LNCaP clone FGC (cell line): ENCODE results near the gene ESPNL.

Experiments
- DNase-seq: peaks from one replicate; pipeline ENCODE4 v3.0.0-alpha.2; 2011; ENCODE audit warnings: low read depth
- H3K4me3 ChIP-seq: 2 replicates; pipeline ENCODE4 v1.5.1; 2011; ENCODE audit warnings: mild to moderate bottlenecking, low read depth, low read length, control low read depth
- TF ChIP-seq, protein P1 (sequence below): IDR thresholded peaks from 2 replicates; pipeline ENCODE4 v1.5.1; 2012; ENCODE audit warnings: mild to moderate bottlenecking; ENCODE audit not compliant: control insufficient read depth, insufficient read depth; ENCODE audit errors: extremely low read depth

Gene ESPNL

DNA sequence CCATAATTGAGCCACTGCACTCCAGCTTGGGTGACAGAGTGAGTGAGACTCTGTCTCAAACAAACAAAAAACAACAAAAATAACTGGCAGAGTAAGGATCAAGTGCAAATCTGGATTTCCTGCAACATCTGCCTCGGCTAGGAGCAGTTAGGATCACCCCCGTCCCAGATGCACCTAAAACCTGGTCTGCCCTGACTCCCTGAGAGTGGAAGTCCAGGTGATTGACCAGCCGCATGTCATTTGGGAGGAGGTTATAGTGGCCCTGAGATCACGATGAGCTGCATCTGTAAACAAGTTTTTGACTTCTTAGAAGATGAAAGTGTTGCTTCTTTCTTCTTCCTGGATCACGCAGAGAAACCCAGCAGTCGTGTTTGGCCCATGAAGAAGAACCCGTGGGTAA, 5.0 kb upstream of the ESPNL start:
- TF ChIP-seq, protein P1, sequence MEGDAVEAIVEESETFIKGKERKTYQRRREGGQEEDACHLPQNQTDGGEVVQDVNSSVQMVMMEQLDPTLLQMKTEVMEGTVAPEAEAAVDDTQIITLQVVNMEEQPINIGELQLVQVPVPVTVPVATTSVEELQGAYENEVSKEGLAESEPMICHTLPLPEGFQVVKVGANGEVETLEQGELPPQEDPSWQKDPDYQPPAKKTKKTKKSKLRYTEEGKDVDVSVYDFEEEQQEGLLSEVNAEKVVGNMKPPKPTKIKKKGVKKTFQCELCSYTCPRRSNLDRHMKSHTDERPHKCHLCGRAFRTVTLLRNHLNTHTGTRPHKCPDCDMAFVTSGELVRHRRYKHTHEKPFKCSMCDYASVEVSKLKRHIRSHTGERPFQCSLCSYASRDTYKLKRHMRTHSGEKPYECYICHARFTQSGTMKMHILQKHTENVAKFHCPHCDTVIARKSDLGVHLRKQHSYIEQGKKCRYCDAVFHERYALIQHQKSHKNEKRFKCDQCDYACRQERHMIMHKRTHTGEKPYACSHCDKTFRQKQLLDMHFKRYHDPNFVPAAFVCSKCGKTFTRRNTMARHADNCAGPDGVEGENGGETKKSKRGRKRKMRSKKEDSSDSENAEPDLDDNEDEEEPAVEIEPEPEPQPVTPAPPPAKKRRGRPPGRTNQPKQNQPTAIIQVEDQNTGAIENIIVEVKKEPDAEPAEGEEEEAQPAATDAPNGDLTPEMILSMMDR = no peak
- DNase-seq = no peak
- no peak overlapping the region for H3K4me3 ChIP-seq

DNA sequence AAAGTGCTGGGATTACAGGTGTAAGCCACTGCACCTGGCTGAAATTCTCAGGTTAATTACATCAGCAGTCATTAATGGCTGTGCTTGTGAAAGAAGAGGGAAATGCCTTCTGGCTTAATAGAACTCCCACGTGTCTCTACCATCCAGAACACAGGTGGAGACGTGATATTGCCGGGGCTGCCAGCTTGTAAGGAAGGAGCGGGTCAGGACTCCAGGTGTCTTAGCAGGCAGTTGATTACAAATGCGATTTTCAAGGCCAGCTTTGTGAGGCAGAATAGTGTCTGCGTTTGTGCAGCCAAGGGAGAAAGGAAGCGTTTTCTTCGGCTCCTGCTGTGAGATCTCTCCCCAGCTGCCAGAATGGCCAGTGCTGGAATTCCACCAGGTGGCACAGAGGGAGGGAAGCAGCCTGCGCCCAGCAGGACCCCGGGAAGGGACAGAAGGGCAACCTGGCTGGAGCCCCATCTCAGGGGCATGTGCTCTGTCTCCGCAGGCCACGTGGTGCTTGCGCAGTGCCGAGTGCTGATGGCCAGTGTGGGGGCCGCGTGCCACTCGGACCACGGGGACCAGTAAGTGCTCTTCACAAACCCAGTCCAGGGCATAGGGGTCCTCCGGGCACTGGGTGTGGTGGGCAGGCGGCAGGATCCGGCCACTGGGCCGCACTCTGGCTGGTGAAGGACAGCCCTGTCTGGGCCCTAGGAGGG, 3.7 kb upstream of the ESPNL start:
- TF ChIP-seq, protein P1 = no peak
- no peak overlapping the region for H3K4me3 ChIP-seq
- no peak for DNase-seq

DNA sequence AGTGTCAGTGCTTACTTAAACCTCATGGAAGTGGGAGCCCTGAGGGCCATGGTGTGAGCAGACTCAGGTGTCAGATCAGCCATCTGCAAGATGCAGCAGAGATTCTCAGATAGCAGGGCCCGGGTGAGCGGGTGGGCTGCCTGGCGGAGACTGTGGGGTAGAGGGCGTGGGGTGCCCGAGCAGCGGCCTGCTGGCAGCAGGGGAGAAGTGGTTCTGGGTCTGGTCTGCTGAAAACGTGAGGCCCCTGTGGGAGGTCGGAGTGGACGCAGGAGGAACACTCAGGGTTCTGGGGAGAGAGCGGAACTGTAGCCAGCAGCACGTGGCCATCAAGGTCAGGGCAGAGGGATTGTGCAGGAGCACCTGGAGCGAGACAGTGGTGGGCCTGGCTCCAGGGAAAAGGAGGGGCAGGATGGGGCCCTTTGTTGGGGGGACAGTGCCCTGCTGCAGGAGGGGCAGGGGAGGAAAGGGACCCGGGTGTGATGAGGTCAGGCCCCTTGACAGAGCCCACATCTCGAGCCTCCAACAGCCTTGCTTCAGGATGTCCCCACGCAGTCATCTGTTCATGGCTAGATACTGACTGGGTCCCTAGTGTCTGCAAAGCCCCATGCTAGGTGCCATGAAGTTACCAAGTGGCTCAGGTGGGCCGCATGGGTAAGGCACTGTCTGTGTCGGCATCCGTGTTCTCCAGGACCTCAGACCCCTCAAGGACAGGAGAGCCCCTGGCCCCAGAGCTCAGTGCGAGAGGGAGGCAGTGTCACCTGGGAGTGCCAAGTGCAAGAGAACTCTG, 2.7 kb upstream of the ESPNL start:
- no peak overlapping the region for H3K4me3 ChIP-seq
- DNase-seq = no peak
- TF ChIP-seq, protein P1 = no peak

DNA sequence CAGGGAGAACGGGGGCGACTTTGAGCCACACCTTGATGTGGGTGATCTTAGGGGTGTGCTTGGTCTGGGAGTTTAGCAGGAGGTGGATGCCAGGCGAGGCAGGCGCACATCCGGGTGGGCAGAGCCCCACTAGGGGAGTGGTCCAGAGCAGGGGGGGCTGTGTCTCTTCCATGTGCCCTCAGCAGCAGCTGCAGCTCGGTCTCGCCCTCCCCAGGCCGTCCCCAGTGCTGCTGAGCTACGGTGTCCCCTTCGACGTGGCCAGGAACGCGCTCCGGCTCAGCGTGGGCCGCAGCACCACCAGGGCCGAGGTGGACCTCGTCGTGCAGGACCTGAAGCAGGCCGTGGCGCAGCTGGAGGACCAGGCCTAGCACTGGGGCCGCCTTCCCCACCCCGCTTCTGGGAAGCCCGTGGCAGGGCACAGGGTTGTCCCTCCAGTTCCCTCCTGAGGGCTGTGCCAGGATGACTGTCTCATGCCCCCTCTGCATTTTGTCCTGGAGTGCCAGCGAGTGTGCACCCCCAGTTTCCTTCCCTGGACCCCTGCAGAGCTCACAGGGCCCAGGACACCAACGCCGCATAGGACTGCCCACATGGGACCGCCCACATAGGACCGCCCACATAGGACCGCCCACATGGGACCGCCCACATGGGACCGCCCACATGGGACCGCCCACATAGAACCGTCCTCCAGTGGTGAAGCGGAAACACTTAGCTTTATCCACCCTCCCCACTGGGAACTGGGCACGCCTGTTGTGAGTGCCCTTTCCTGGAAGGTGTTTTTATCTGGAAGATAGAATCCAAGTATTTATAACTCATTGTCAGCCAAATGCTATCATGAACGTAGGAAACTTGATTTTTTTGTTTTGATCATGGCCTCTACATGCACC, 1.9 kb upstream of the ESPNL start:
- peak; percentile 72 for DNase-seq
- H3K4me3 ChIP-seq = no peak overlapping the region

DNA sequence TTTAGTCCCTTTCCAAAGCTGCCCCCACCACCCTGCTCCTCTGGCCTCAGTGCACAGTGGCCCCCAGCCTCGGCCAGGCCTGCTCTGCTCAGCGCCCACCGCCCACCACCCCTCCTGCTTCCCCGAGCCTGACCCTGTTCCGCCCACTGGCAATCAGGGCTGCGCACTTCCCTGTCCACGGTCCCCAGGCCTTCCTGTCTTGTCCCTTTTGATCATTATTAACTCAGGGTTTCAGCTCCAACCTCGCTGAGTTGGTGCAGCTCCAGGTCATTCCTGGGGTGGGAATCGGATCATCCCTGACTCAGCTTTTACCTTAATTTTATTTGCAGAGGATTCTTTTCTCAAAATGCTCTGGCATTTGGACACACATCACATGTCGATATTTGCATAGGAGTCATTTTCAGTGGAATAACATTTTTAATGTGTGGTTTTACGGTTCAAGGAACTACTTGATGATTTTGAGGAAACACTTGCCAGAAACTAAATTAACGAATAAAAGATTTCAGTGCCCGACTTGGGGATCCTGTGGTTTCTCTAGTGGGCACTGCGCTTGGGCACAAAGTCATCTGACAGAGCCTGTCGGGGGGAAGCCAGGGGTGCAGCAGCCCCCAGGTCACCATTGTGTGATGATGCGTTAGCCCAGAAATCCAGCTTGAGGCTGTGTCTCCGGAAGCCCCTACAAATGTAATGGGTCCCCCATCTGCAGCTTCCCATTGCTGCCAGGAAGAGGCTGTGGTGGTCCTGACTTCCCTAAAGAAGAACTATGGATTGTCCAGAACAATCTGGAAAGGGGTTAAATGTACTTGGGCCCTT, 1.0 kb upstream of the ESPNL start:
- TF ChIP-seq, protein P1 = no peak
- DNase-seq = no peak
- H3K4me3 ChIP-seq = no peak overlapping the region

More for the DNA sequence above, 1.9 kb upstream of the ESPNL start:
- TF ChIP-seq, protein P1 = no peak

DNA sequence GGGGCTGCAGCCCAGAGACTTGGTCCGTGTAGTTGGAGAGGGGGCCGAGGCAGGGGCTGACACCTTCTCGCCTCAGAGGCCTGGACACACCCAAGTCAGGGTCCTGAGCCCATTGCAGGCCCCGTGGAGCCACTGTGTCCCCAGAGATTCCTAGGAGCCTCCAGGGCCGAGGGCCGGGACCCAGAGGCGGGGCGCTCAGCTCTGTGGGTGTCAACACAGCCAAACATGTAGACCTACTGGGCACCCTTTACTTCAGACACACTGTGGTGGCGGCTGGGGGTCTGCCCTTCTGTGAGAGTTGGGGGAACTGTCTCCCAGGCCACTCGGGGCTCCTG, 459 bp upstream of the ESPNL start:
- TF ChIP-seq, protein P1 = no peak
- no peak for DNase-seq
- H3K4me3 ChIP-seq = no peak overlapping the region
